Neuron (in vitro differentiated cells): ENCODE measurements around the gene CP.
"Not testable (repeated sequence)": the region's sequence is repeated elsewhere in the genome, so short reads cannot be mapped to it uniquely, and the experiment has no call there.

Experiments
- H2AFZ ChIP-seq: one replicate; pipeline ENCODE4 v1.6.1; 2013; ENCODE audit warnings: low read depth, mild to moderate bottlenecking, inconsistent platforms, low read length, moderate library complexity
- H3K27me3 ChIP-seq: one replicate; pipeline ENCODE4 v1.6.1; 2013; ENCODE audit warnings: low read length; ENCODE audit not compliant: insufficient read depth
- H3K36me3 ChIP-seq: one replicate; pipeline ENCODE4 v1.6.1; 2013; ENCODE audit warnings: low read length; ENCODE audit not compliant: insufficient read depth
- H3K4me1 ChIP-seq: one replicate; pipeline ENCODE4 v1.6.1; 2013; ENCODE audit warnings: low read length; ENCODE audit not compliant: insufficient read depth
- H3K4me3 ChIP-seq: 2 replicates; pipeline ENCODE4 v1.5.1; 2013; ENCODE audit warnings: mild to moderate bottlenecking, low read length, moderate library complexity
- H3K9me3 ChIP-seq: one replicate; pipeline ENCODE4 v1.6.1; 2013; ENCODE audit warnings: low read length

The CP gene

GRCh38 chr3:149243540-149243939 is 21.9 kb upstream of the CP start:
- no peak overlapping the region for H3K4me3 ChIP-seq
- no peak overlapping the region for H2AFZ ChIP-seq
- no peaks in the 10 kb centered on the region for H3K9me3 ChIP-seq
- peaks cover 12% of the 10 kb centered on the region for H3K4me1 ChIP-seq
- H3K27me3 ChIP-seq = no peaks in the 10 kb centered on the region
- no peaks in the 10 kb centered on the region for H3K36me3 ChIP-seq

- no peaks in the 10 kb centered on the region for H3K9me3 ChIP-seq
- H3K36me3 ChIP-seq = no peaks in the 10 kb centered on the region
- no peaks in the 10 kb centered on the region for H3K27me3 ChIP-seq
- no peak overlapping the region for H3K4me3 ChIP-seq
- H3K4me1 ChIP-seq = peaks cover 6% of the 10 kb centered on the region
- H2AFZ ChIP-seq = no peak overlapping the region
Measured at GRCh38 chr3:149239357-149239936, 17.8 kb upstream of the CP start.

GRCh38 chr3:149238268-149238667 is 16.6 kb upstream of the CP start:
- H3K9me3 ChIP-seq, H3K4me3 ChIP-seq, H2AFZ ChIP-seq, H3K36me3 ChIP-seq, H3K4me1 ChIP-seq, H3K27me3 ChIP-seq: not testable (repeated sequence)

- Histone ChIP-seq H3K36me3 (no peaks in the 10 kb centered on the region), H3K4me3 (no peak overlapping the region), H3K9me3 (no peaks in the 10 kb centered on the region), H2AFZ (no peak overlapping the region), H3K27me3 (no peaks in the 10 kb centered on the region), H3K4me1 (peaks cover 6% of the 10 kb centered on the region)
Measured at GRCh38 chr3:149235599-149236424, 14.2 kb upstream of the CP start.

GRCh38 chr3:149234671-149235245 is 13.1 kb upstream of the CP start:
- Histone ChIP-seq H3K9me3 (no peaks in the 10 kb centered on the region), H2AFZ (no peak overlapping the region), H3K36me3 (no peaks in the 10 kb centered on the region), H3K27me3 (no peaks in the 10 kb centered on the region), H3K4me3 (no peak overlapping the region), H3K4me1 (peaks cover 6% of the 10 kb centered on the region)

- Histone ChIP-seq H2AFZ (no peak overlapping the region), H3K4me3 (no peak overlapping the region), H3K36me3 (no peaks in the 10 kb centered on the region), H3K27me3 (no peaks in the 10 kb centered on the region), H3K9me3 (no peaks in the 10 kb centered on the region), H3K4me1 (peaks cover 7% of the 10 kb centered on the region)
Measured at GRCh38 chr3:149233323-149233722, 11.7 kb upstream of the CP start.

- Histone ChIP-seq H3K9me3 (no peaks in the 10 kb centered on the region), H2AFZ (no peak overlapping the region), H3K4me3 (no peak overlapping the region), H3K4me1 (peaks cover 7% of the 10 kb centered on the region), H3K36me3 (no peaks in the 10 kb centered on the region), H3K27me3 (no peaks in the 10 kb centered on the region)
Measured at GRCh38 chr3:149231871-149232270, 10.2 kb upstream of the CP start.

- no peaks in the 10 kb centered on the region for H3K36me3 ChIP-seq
- H3K4me1 ChIP-seq = peaks cover 26% of the 10 kb centered on the region
- no peak overlapping the region for H3K4me3 ChIP-seq
- no peaks in the 10 kb centered on the region for H3K9me3 ChIP-seq
- no peak overlapping the region for H2AFZ ChIP-seq
- no peaks in the 10 kb centered on the region for H3K27me3 ChIP-seq
Measured at GRCh38 chr3:149227591-149228268, 6.1 kb upstream of the CP start.

- Histone ChIP-seq H3K4me1 (peaks cover 31% of the 10 kb centered on the region), H3K36me3 (no peaks in the 10 kb centered on the region), H3K4me3 (no peak overlapping the region), H2AFZ (no peak overlapping the region), H3K9me3 (no peaks in the 10 kb centered on the region), H3K27me3 (no peaks in the 10 kb centered on the region)
Measured at GRCh38 chr3:149226776-149227175, 5.1 kb upstream of the CP start.

- peak overlapping the region; percentile 37 for H3K4me3 ChIP-seq
- no peaks in the 10 kb centered on the region for H3K9me3 ChIP-seq
- H2AFZ ChIP-seq = peak overlapping the region; percentile 85
- peaks cover 44% of the 10 kb centered on the region for H3K4me1 ChIP-seq
- H3K36me3 ChIP-seq = no peaks in the 10 kb centered on the region
- H3K27me3 ChIP-seq = no peaks in the 10 kb centered on the region
Measured at GRCh38 chr3:149224736-149225594, 3.3 kb upstream of the CP start.

- Histone ChIP-seq H3K4me3 (no peak overlapping the region), H3K27me3 (no peaks in the 10 kb centered on the region), H3K9me3 (no peaks in the 10 kb centered on the region)
Measured at GRCh38 chr3:149223461-149223820, 1.8 kb upstream of the CP start.

GRCh38 chr3:149219380-149220121 is 2.1 kb downstream of the CP start:
- not testable (repeated sequence) for H3K4me3 ChIP-seq, H3K9me3 ChIP-seq, H2AFZ ChIP-seq, H3K36me3 ChIP-seq, H3K27me3 ChIP-seq
- peaks cover 38% of the 10 kb centered on the region for H3K4me1 ChIP-seq

More at GRCh38 chr3:149223461-149223820, 1.8 kb upstream of the CP start:
- H3K4me1 ChIP-seq = peaks cover 37% of the 10 kb centered on the region
- H2AFZ ChIP-seq = no peak overlapping the region
- H3K36me3 ChIP-seq = no peaks in the 10 kb centered on the region
